Neural cell (in vitro differentiated cells): ENCODE results near the gene BPI. TPM values are rescaled to one million over a fixed set of nuclear protein-coding genes. Genes with fewer than 3 reads are reported as not detected.

ENCODE experiments used
- H2AFZ ChIP-seq: fragments of 200-600, 300-800 bp; sonication (generic), shearing (Covaris generic); 2 replicates; pipeline ENCODE4 v1.6.0; 2014; ENCODE audit warnings: low read depth, mild to moderate bottlenecking, antibody characterized with exemption, low read length, moderate library complexity
- H3F3A ChIP-seq: fragments of 200-600 bp; shearing (Covaris generic); 2 replicates; pipeline ENCODE4 v1.6.1; 2016; ENCODE audit warnings: mild to moderate bottlenecking, moderate library complexity, mixed read lengths, antibody characterized with exemption, low read length; ENCODE audit not compliant: insufficient read depth, poor library complexity, severe bottlenecking
- H3K27ac ChIP-seq: fragments of 200-600, 300-800 bp; sonication (generic), shearing (Covaris generic); 2 replicates; pipeline ENCODE4 v1.5.1; 2014; ENCODE audit warnings: mild to moderate bottlenecking, low read length, moderate library complexity
- H3K27me3 ChIP-seq: fragments of 300-800, 200-600 bp; sonication (generic), shearing (Covaris generic); 2 replicates; pipeline ENCODE4 v1.6.0; 2014; ENCODE audit warnings: mild to moderate bottlenecking, low read depth, low read length, moderate library complexity; ENCODE audit not compliant: insufficient read depth
- H3K36me3 ChIP-seq: fragments of 300-800, 200-600 bp; sonication (generic), shearing (Covaris generic); 2 replicates; pipeline ENCODE4 v1.5.1; 2014; ENCODE audit warnings: mild to moderate bottlenecking, antibody characterized with exemption, low read length, moderate library complexity; ENCODE audit not compliant: insufficient read depth
- H3K4me2 ChIP-seq: fragments of 300-800, 200-600 bp; sonication (generic), shearing (Covaris generic); 2 replicates; pipeline ENCODE4 v1.6.0; 2014; ENCODE audit warnings: mild to moderate bottlenecking, low read length
- H3K4me3 ChIP-seq: fragments of 300-800, 200-600 bp; sonication (generic), shearing (Covaris generic); 2 replicates; pipeline ENCODE4 v1.5.1; 2014; ENCODE audit warnings: mild to moderate bottlenecking, low read length, moderate library complexity
- H3K79me2 ChIP-seq: fragments of 200-600 bp; shearing (Covaris generic); replicated peaks from 2 replicates; pipeline ENCODE4 v1.6.0; 2014; ENCODE audit warnings: mild to moderate bottlenecking, low read length, moderate library complexity; ENCODE audit not compliant: insufficient read depth
- H3K9ac ChIP-seq: fragments of 300-800, 200-600 bp; sonication (generic), shearing (Covaris generic); 2 replicates; pipeline ENCODE4 v1.6.1; 2016; ENCODE audit warnings: mild to moderate bottlenecking, low read length, mixed read lengths
- H3K9me2 ChIP-seq: fragments of 200-600 bp; shearing (Covaris generic); 2 replicates; pipeline ENCODE4 v1.6.1; 2016; ENCODE audit warnings: mild to moderate bottlenecking, low read length, mixed read lengths; ENCODE audit not compliant: insufficient read depth
- H3K9me3 ChIP-seq: fragments of 200-600, 300-800 bp; sonication (generic), shearing (Covaris generic); 2 replicates; pipeline ENCODE4 v1.6.1; 2016; ENCODE audit warnings: mild to moderate bottlenecking, mixed run types, low read length, moderate library complexity, mixed read lengths
- H4K20me1 ChIP-seq: fragments of 200-600 bp; shearing (Covaris generic); 2 replicates; pipeline ENCODE4 v1.6.1; 2016; ENCODE audit warnings: mild to moderate bottlenecking, mixed run types; ENCODE audit not compliant: insufficient read depth
- CTCF ChIP-seq: fragments of 450-650 bp; IDR thresholded peaks from 2 replicates; pipeline ENCODE4 v1.5.1; 2014; ENCODE audit warnings: antibody characterized with exemption, mild to moderate bottlenecking, moderate library complexity; ENCODE audit not compliant: poor library complexity, severe bottlenecking
- EP300 ChIP-seq: fragments of 450-650 bp; conservative IDR thresholded peaks from 2 replicates; pipeline ENCODE4 v1.6.1; 2014; ENCODE audit warnings: antibody characterized with exemption, mild to moderate bottlenecking, moderate library complexity; ENCODE audit not compliant: poor library complexity, severe bottlenecking
- EZH2 ChIP-seq: fragments of 200-600, 300-800 bp; shearing (Covaris generic), sonication (generic); IDR thresholded peaks from 2 replicates; pipeline ENCODE4 v1.6.1; 2014; ENCODE audit warnings: antibody characterized with exemption, low read length, borderline replicate concordance, mild to moderate bottlenecking; ENCODE audit not compliant: insufficient read depth, poor library complexity, severe bottlenecking
- MXI1 ChIP-seq: fragments of 450-650 bp; conservative IDR thresholded peaks from 2 replicates; pipeline ENCODE4 v1.6.1; 2014; ENCODE audit warnings: antibody characterized with exemption, mild to moderate bottlenecking; ENCODE audit not compliant: poor library complexity, severe bottlenecking
- POLR2AphosphoS5 ChIP-seq: IDR thresholded peaks from 2 replicates; pipeline ENCODE4 v1.6.1; 2012
- RAD21 ChIP-seq: fragments of 450-650 bp; conservative IDR thresholded peaks from 2 replicates; pipeline ENCODE4 v1.6.1; 2014; ENCODE audit warnings: antibody characterized with exemption, mild to moderate bottlenecking, moderate library complexity
- REST ChIP-seq: IDR thresholded peaks from 2 replicates; pipeline ENCODE4 v1.6.1; 2012; ENCODE audit warnings: borderline replicate concordance
- SMC3 ChIP-seq: fragments of 450-650 bp; conservative IDR thresholded peaks from 2 replicates; pipeline ENCODE4 v1.6.1; 2014; ENCODE audit warnings: antibody characterized with exemption, mild to moderate bottlenecking, moderate library complexity; ENCODE audit not compliant: poor library complexity
- TAF1 ChIP-seq: IDR thresholded peaks from 2 replicates; pipeline ENCODE4 v1.6.1; 2012; ENCODE audit warnings: low read depth
- polyA plus RNA-seq: library from polyadenylated mRNA; depleted of rRNA; stranded (reverse); fragments of >200 nt; gene quantifications from 2 replicates; pipeline ENCODE4 v1.2.3, GENCODE V29; 2014

BPI gene
- polyA plus RNA-seq, 1 donor from 2014 or later: not detected

GRCh38 chr20:38358556-38358955 lies 54.6 kb downstream of the BPI start:
- no peak overlapping the region for H3K4me2 ChIP-seq
- H3F3A ChIP-seq: no peaks in the 10 kb centered on the region
- H3K4me3 ChIP-seq: no peak overlapping the region
- no peaks in the 10 kb centered on the region for H3K9me3 ChIP-seq
- H2AFZ ChIP-seq: no peak overlapping the region
- H3K27me3 ChIP-seq: no peaks in the 10 kb centered on the region
- H3K36me3 ChIP-seq: no peaks in the 10 kb centered on the region
- H4K20me1 ChIP-seq: no peaks in the 10 kb centered on the region
- no peak overlapping the region for H3K27ac ChIP-seq
- no peaks in the 10 kb centered on the region for H3K79me2 ChIP-seq
- no peak overlapping the region for H3K9ac ChIP-seq
- H3K9me2 ChIP-seq: no peaks in the 10 kb centered on the region
- no peak for TF ChIP-seq REST
- TF ChIP-seq SMC3: no peak
- TF ChIP-seq CTCF: no peak
- no peak for TF ChIP-seq RAD21
- TF ChIP-seq EZH2: no peak
- TF ChIP-seq TAF1: no peak
- TF ChIP-seq POLR2AphosphoS5: no peak
- no peak for TF ChIP-seq EP300
- TF ChIP-seq MXI1: no peak

- H3K27me3 ChIP-seq: no peaks in the 10 kb centered on the region
- H3F3A ChIP-seq: no peaks in the 10 kb centered on the region
- H3K4me2 ChIP-seq: no peak overlapping the region
- no peaks in the 10 kb centered on the region for H3K9me2 ChIP-seq
- no peak for TF ChIP-seq MXI1
- TF ChIP-seq SMC3: no peak
- TF ChIP-seq RAD21: no peak
- TF ChIP-seq CTCF: no peak
- TF ChIP-seq EP300: no peak
- TF ChIP-seq REST: no peak
- TF ChIP-seq EZH2: no peak
- TF ChIP-seq TAF1: no peak
- no peak for TF ChIP-seq POLR2AphosphoS5
- no peak overlapping the region for H2AFZ ChIP-seq
- H3K27ac ChIP-seq: no peak overlapping the region
- no peaks in the 10 kb centered on the region for H3K79me2 ChIP-seq
- no peak overlapping the region for H3K9ac ChIP-seq
- H3K36me3 ChIP-seq: no peaks in the 10 kb centered on the region
- H3K4me3 ChIP-seq: no peak overlapping the region
- H4K20me1 ChIP-seq: no peaks in the 10 kb centered on the region
- H3K9me3 ChIP-seq: no peaks in the 10 kb centered on the region
Observed at GRCh38 chr20:38363004-38363747, 59.2 kb downstream of the BPI start.
